Epithelial cell of umbilical artery (primary cell): ENCODE data around the gene NOX4. TPM values are rescaled to one million over a fixed set of nuclear protein-coding genes. Genes with fewer than 3 reads are reported as not detected.

ENCODE experiments used
- total RNA-seq: library from RNA; depleted of rRNA; stranded (reverse); fragments of >200 nt; gene quantifications from 2 replicates; pipeline ENCODE4 v1.2.3, GENCODE V29; 2014

The NOX4 gene
- total RNA-seq, result 11.4 and 45.1 TPM in 2 replicates

GRCh38 chr11:89490981-89491690 is at the start of gene NOX4:
Gene NOX4, minus strand, starts transcription at chr11:89491375. Its CDS starts 129 bp downstream, at chr11:89491246.

Other genes starting within 250 kb of the NOX4 start
- not detected in 2 replicates for gene TRIM77, start 218.9 kb upstream of the NOX4 start, total RNA-seq